A673 (cell line): ENCODE results near the gene ULK4. TPM values are rescaled to one million over a fixed set of nuclear protein-coding genes. Genes with fewer than 3 reads are reported as not detected.

ENCODE experiments used
- BruUV-seq: library from RNA; stranded (reverse); fragments of 400-500 nt; replicated peaks from 2 replicates; lab custom pipeline; 2021; lab: Mats Ljungman, UMichigan
- CTCF ChIA-PET: fragments of 300-600 bp; sonication (Branson Sonifier 250); formaldehyde crosslinking; loops from one replicate; lab custom pipeline; 2022; ENCODE audit warnings: antibody characterized with exemption; lab: Charles Lee
- POLR2A ChIA-PET: fragments of 300-600 bp; sonication (Branson Sonifier 250); formaldehyde crosslinking; loops from one replicate; lab custom pipeline; 2022; ENCODE audit warnings: antibody characterized with exemption; ENCODE audit not compliant: low non-redundant PET; lab: Charles Lee
- DNase-seq: peaks from one replicate; pipeline ENCODE4 v3.0.0-alpha.2; 2015; ENCODE audit warnings: low spot score
- H3K27ac ChIP-seq: fragments of 200-600 bp; sonication (generic); 2 replicates; pipeline ENCODE4 v1.5.1; 2016; ENCODE audit warnings: mixed run types, low read depth, mild to moderate bottlenecking, mixed read lengths, antibody characterized with exemption, low read length; ENCODE audit not compliant: poor library complexity, severe bottlenecking
- H3K27me3 ChIP-seq: fragments of 200-600 bp; sonication (generic); replicated peaks from 2 replicates; pipeline ENCODE4 v1.6.1; 2017; ENCODE audit warnings: mixed run types, low read depth, mild to moderate bottlenecking, mixed read lengths, antibody characterized with exemption, low read length; ENCODE audit not compliant: insufficient read depth, poor library complexity
- H3K36me3 ChIP-seq: fragments of 200-600 bp; sonication (generic); 2 replicates; pipeline ENCODE4 v1.6.1; 2016; ENCODE audit warnings: mixed run types, mild to moderate bottlenecking, mixed read lengths, antibody characterized with exemption, low read length; ENCODE audit not compliant: insufficient read depth, poor library complexity, severe bottlenecking
- H3K4me1 ChIP-seq: fragments of 200-600 bp; sonication (generic); 2 replicates; pipeline ENCODE4 v1.6.1; 2017; ENCODE audit warnings: mixed run types, mild to moderate bottlenecking, mixed read lengths, antibody characterized with exemption, low read length; ENCODE audit not compliant: insufficient read depth, poor library complexity, severe bottlenecking
- H3K4me3 ChIP-seq: fragments of 200-600 bp; sonication (generic); 2 replicates; pipeline ENCODE4 v1.5.1; 2016; ENCODE audit warnings: low read depth, mixed run types, mild to moderate bottlenecking, mixed read lengths, low read length; ENCODE audit not compliant: poor library complexity, severe bottlenecking
- H3K9me3 ChIP-seq: fragments of 200-600 bp; sonication (generic); 2 replicates; pipeline ENCODE4 v1.6.1; 2016; ENCODE audit warnings: mixed run types, low read depth, mild to moderate bottlenecking, mixed read lengths, antibody characterized with exemption, low read length; ENCODE audit not compliant: poor library complexity, severe bottlenecking
- CTCF ChIP-seq: fragments of 300-800, 200-600 bp; sonication (generic); conservative IDR thresholded peaks from 2 replicates; pipeline ENCODE4 v1.5.1; 2017; ENCODE audit warnings: low read depth, mild to moderate bottlenecking, antibody characterized with exemption, low read length, moderate library complexity, mixed read lengths
- EZH2 ChIP-seq: fragments of 200-600 bp; sonication (generic); IDR thresholded peaks from 2 replicates; pipeline ENCODE4 v1.6.1; 2017; ENCODE audit warnings: borderline replicate concordance, low read depth, mild to moderate bottlenecking, mixed read lengths, antibody characterized with exemption, low read length; ENCODE audit not compliant: poor library complexity, severe bottlenecking
- intact Hi-C: fragments of 100-400 bp; cut with micrococcal nuclease; formaldehyde crosslinking; loops from one replicate; pipeline ENCODE4 v1.10.0; 2022; ENCODE audit not compliant: unreplicated experiment
- total RNA-seq: library from RNA; stranded (reverse); gene quantifications from 2 replicates; pipeline ENCODE4 v1.2.3, GENCODE V29; 2021

ULK4 gene
- total RNA-seq, 1 experiment from 2014 or later = 7.4 TPM

- no peaks in the 10 kb centered on the region for H3K4me1 ChIP-seq
- TF ChIP-seq EZH2 (no peak), CTCF (no peak)
- no peaks in the 10 kb centered on the region for H3K9me3 ChIP-seq
- intact Hi-C loops = no loop called here
- no TSS peak for BruUV-seq
- H3K27me3 ChIP-seq = no peaks in the 10 kb centered on the region
- ChIA-PET CTCF (no interaction called here), POLR2A (no interaction called here)
- H3K4me3 ChIP-seq = no peak overlapping the region
- H3K36me3 ChIP-seq = no peaks in the 10 kb centered on the region
- DNase-seq = no peak
- no peak overlapping the region for H3K27ac ChIP-seq
Observed at GRCh38 chr3:41212088-41212487, 749.8 kb downstream of the ULK4 start.

GRCh38 chr3:41210966-41211365 is 750.9 kb downstream of the ULK4 start:
- Histone ChIP-seq H3K4me1 (no peaks in the 10 kb centered on the region), H3K4me3 (no peak overlapping the region), H3K9me3 (no peaks in the 10 kb centered on the region), H3K27ac (no peak overlapping the region), H3K36me3 (no peaks in the 10 kb centered on the region), H3K27me3 (no peaks in the 10 kb centered on the region)
- POLR2A ChIA-PET = interaction anchor here (0.5 kb wide), 1 partner anchor 8 kb away, joined by 3 read pairs; no protein-coding TSS in a partner anchor
- intact Hi-C loops = no loop called here
- BruUV-seq = no TSS peak
- TF ChIP-seq CTCF (no peak), EZH2 (no peak)
- DNase-seq = no peak
- CTCF ChIA-PET = no interaction called here

GRCh38 chr3:41209646-41210045 is 752.3 kb downstream of the ULK4 start:
- Histone ChIP-seq H3K27me3 (no peaks in the 10 kb centered on the region), H3K27ac (no peak overlapping the region), H3K4me3 (no peak overlapping the region), H3K4me1 (no peaks in the 10 kb centered on the region), H3K36me3 (no peaks in the 10 kb centered on the region), H3K9me3 (no peaks in the 10 kb centered on the region)
- intact Hi-C loops = no loop called here
- ChIA-PET CTCF (no interaction called here), POLR2A (no interaction called here)
- TF ChIP-seq EZH2 (no peak), CTCF (no peak)
- no TSS peak for BruUV-seq
- DNase-seq = no peak
